GM18519 (cell line): ENCODE measurements around the gene IGF2R.

Experiments used
- ATAC-seq: cut with Tn5 transposase; IDR thresholded peaks from one replicate; pipeline ENCODE4 v1.9.1; 2021; ENCODE audit warnings: mild to moderate bottlenecking, moderate library complexity; ENCODE audit not compliant: unreplicated experiment, low FRiP score

IGF2R gene

DNA sequence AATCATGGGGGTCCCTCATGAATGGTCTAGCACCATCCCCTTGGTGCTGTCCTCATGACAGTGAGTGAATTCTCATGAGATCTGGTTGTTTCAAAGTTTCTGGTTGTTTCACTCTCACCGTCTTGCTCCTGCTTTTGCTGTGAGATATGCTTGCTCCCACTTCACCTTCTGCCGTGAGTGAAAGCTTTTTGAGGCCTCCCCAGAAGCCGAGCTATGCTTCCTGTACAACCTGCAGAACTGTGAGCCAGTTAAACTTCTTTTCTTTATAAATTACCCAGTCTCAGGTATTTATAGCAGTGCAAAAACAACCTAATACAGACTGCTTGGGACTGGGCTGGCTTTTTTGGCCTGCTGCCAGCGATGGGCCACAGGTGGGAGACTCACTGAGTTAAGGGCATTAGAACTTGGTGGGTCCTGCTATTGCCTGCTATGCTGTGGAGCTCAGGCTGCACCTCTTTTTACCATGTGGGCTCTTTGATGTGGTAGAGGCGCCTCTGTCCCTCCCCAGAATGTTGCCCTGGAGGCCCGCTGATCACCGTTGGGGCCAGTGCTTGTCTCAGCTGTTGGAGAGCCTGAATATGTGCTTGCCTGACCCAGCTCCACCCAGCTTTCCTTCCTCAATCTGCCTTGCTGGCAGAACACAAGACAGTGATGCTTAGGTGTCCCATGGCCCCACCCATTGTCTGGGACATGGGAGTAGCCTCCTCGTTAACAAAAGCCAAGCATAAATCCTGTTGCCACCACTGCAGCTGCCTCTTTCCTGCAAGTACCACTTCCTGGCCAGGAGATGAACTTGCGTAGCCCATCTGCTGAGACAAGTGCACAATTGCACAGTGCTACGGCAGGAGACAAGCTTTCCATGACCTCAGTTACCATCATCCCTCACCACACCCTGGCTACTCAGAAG, 47.1 kb downstream of the IGF2R start:
- no peak for ATAC-seq

DNA sequence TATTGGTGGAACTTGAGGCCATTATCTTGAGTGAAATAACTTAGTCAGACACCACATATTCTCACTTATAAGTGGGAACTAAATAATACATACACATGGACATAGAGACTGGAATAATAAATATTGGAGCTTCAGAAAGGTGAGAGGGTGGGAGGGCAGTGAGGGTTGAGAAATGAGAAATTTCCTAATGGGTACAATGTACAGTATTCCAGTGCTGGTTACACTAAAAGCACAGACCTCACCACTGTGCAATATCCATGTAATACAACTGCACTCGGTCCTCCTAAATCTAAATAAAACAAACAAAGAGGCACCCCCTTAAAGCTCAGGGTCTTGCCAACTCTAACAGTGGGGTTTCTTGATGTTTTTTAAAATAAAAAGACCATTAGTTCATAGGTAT, 53.2 kb downstream of the IGF2R start:
- no peak for ATAC-seq

DNA sequence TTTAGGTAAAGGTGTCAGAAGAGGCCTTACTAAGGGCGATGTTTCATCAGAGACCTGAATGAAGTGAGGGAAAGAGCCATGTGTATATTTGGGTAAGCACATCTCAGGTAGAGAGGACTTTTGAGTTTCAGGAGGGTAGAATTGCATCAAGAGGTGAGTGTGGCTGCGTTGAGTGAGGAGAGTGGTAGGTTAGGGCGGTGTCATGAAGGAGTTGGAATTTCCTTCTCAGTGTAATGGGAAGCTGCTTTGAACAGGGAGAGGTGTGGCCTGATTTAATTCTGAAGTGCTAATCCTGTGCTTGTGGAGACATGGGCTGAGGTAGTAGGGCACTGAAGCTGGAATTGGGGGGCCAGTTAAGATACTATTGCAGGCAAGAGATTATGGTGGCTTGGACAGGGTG, 53.9 kb downstream of the IGF2R start:
- ATAC-seq, result no peak

DNA sequence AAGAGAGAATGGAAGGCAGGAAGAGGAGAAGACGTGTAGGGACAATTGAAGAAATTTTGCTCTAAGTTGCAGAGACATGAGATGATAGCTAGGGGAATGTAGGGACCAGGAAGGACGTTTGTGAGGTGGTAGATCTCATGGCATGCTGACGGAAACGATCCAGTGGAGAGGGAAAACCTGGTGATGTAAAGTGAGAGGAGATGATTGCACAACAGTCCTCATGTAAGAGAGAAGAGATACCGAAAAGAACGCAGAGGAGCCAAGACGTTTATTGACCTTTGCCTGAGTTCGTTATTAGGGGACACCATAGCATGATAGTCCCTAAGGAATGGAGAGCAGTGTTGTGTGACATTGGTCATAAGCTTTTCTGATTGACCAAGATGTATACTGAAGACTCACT, 55.3 kb downstream of the IGF2R start:
- ATAC-seq, result no peak

DNA sequence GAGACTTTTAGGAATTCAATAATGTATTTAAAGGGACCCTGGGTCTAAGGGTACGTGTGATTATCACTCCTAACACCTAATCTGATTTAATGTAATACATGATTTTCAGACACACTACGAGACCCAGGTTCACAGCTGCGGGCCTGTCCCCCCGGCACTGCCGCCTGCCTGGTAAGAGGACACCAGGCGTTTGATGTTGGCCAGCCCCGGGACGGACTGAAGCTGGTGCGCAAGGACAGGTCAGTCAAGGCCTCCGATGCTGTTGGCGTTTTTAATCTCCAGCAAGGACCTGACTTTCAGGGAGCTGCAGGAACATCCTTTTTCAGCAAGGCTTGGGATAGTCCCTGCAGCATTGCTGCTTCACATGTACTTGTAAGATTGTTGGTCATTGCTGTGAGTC, 58.2 kb downstream of the IGF2R start:
- ATAC-seq, result no peak

DNA sequence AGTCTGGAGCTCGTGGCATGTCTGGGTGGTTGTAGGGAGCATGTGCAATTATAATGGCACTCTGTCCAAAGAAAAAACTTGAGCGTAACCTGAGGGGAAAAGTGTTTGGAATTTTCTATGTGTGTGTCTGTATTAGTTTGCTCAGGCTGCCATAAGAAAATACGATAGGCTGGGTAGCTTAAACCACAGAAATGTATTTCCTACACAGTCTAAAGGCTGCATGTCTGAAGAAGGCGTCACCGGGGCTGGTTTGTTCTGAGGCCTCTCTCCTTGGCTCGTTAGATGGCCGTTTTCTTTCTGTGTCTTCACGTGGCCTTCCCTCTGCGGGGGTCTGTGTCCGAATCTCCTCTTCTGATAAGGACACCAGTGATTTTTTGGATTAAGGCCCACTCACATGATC, 59.0 kb downstream of the IGF2R start:
- no peak for ATAC-seq

DNA sequence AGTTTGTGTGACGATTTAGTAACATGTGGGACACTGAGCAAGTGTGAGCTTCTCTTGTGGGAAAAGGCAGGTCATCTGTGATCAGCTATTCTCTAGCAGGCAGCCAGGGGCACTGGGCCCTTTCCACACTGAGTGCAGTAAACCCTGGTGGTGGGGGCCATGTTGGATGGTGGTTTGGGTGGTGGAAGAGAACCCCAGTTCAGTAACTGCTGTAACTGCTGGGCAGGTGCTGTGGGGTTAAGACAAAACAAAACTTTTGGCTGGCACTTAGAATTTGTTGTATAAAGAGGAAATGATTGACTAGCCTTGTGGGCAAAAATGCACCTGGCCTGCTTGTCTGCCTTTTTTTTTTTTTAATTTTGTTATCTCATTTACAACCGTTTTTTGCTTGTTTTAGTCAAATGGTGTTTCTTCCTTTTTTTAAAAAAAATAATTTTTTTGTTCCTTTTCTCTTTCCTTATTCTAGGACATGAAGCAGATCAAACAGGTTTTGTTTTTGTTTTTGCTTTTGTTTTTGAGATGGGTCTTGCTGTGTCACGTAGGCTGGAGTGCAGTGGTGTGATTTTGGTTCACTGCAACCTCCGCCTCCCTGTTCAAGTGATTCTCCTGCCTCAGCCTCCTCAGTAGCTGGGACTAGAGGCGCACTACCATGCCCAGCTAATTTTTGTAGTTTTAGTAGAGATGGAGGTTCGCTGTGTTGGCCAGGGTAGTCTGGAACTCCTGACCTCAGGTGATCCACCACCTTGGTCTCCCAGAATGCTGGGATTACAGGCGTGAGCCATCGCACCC, 59.8 kb downstream of the IGF2R start:
- ATAC-seq, result no peak

DNA sequence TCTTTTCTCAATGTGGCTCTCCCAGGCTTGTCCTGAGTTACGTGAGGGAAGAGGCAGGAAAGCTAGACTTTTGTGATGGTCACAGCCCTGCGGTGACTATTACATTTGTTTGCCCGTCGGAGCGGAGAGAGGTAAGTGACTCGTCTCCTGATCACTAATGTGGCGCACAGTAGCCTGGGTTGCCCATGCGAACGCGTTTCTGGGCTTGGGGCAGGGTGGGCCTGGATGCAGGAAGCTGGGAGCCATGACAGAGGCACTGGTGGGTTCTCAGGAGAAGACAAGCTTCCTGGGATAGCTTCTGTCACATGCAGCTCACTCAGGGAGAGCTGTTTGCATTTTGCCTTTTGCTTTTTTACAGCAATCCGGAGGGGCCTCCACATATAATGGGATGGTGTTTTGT, 60.6 kb downstream of the IGF2R start:
- ATAC-seq, result no peak

DNA sequence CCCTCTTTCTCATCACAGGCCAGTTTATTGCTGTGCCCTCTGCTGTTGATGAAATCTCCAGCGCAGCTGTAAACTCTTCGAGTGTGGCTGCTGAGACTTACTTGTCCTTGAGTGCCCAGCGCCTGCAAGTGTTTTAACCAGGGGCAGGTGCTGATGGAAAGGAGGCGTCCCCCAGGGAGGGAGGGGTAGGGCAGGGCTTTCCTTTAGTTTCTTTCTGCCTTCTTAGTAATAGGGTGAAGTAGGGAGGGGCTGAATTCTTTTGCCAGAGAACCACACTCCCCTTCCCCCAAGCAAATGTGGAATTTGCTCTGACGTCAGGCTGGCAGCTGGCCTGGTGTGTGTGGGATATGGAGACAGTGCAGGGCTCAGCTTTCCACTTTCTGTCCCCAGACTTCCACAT, 61.2 kb downstream of the IGF2R start:
- no peak for ATAC-seq

DNA sequence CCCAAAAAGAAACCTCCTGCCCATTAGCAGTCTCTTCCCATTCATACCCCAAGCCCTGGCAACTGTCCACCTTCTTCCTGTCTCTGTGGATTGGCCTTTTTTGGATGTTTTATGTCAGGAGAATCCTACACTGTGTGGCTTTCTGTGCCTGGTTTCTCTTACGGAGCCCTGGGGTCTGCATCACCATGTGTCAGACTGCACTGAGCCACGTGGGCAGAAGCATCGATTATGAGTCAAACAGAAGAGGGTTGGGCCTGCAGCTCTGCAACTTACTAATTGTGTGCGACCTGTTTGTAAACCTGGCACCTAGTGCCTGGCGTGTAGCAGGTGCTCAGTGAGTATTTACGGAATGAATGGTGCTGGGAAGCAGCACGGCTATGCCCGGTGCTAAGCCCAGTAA, 62.6 kb downstream of the IGF2R start:
- no peak for ATAC-seq

DNA sequence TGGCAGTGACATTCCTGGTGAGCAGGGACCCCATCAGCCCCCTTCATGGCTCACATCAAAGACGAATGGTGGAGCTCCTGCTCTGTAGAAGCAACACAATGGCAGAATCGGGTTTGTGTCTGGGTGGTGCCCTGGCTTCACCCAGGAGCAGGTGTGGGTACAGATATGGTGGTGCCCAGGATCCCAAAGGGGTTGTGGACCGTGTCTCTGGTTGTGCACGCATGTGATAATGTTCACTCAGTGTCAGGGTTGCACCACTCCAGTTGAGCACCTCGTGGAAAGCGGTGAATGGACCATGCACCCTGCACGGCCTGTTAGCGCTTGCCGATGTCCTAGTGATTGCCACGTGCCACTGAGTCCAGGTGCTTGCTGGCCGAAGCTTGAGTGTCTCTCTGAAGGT, 63.0 kb downstream of the IGF2R start:
- ATAC-seq, result no peak

DNA sequence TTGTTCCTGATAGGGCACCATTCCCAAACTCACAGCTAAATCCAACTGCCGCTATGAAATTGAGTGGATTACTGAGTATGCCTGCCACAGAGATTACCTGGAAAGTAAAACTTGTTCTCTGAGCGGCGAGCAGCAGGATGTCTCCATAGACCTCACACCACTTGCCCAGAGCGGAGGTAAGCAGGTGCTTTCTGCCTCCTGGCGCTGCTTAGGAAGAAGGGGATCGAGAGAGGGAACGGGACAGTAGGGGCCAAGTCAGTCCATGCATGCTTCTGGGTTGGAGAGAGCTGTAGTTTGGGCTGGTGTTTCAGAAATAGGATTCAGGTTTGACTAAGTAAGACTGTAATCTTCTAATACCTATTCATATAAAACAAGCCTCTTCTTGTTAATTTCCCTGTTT, 63.7 kb downstream of the IGF2R start:
- ATAC-seq, result no peak

DNA sequence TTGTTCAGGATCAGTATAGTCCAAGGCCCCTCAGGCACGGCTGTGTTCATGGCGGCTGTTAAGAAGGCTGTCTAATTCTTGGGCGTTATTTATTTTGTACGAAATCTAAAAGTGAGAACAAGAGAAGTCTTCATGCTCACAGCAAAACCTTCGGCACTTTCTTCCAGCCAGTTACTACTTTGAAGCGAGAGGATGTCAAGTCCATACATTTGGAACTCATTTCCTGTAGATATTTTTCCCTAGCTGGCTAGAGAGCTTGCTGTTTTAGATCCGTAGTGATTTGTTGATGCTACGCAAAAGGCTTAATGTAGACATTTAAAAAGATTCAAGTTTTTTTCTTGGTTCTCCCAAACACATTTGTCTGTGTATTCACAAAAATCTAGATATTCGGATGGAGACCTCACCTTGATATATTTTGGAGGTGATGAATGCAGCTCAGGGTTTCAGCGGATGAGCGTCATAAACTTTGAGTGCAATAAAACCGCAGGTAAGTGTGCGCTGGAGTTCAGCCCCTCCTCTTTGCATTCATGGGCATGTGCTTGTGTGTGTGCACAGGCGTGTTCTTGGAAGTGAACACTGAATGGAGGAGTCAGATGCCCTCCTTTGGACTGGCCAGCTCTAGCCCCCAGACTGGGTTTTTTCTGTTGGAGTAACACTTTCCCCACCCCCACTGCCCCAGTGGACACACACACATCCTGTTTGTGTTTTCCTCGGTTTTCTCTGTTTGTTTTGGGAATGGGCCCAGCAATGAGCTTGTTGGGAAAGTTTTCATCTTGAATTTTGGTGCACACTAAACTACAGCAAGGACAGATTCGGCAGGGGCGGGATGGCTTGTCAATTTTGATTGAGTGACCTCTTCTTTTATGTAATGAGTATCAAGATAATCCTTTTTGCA, 65.4 kb downstream of the IGF2R start:
- no peak for ATAC-seq

DNA sequence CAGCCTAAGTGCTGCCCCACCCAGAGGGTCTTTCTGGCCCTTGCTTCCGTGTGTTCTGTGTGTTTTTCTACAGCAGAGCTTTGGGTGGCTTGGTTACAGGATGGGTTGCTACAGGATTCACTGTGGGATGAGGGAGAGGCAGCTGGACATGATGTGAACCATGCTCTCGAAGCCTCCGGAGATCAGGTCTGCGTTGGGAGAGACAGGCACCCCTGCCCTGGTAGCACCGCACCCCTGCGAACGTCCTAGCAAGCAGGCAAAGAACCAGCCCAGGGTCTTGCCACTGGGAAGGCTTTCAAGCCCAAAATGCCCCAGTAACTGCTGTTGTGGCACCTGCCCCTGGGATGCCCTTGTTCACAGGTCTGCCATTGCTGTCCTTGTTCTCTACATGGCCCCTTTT, 66.4 kb downstream of the IGF2R start:
- no peak for ATAC-seq

DNA sequence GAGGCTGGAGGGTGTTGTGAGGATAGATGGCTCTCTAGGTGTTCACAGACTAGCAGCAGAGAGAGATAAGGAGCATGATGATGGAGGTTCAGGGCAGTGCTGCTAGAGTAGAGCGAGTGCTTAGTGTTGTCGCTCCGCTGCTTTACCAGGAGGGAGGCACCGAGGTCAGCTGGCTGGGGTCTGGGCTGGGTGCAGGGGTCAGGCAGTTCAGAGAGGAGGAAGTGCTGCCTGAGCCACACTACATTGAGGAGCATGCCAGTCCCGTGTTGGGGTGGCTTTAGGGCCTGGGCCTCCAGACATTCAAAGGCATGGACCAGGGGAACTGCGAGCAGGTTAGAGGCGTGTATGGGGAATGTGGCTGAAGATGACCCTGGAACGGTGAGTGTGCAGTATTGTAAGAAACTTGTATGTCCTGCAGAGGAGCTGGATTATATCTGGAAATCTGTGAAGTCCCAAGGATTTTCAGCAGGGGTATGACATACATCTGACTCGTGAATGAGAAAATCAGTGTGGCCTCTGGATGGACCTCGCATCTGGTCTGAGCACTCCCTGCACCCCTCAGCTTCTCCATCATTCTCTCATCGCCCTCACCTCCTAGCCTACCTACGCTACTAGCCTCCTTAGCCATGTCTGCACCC, 66.9 kb downstream of the IGF2R start:
- no peak for ATAC-seq

DNA sequence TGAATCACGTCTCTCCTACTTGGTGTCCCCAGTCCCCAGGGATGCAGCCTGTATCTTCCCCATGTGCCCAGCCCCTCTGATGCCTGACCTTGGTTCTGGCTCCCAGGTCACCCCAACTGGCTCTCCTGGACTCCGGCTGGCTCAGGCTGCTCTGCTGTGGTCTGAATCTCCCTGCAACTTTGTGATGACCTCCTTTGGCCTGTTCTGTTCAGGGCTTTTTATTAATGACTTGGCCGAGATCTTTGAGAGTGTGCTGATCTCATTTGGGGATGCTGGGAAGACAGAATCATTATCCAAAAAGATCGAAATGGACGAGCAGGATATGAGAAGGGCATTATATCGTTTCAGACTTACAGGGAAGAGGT, 67.4 kb downstream of the IGF2R start:
- no peak for ATAC-seq

DNA sequence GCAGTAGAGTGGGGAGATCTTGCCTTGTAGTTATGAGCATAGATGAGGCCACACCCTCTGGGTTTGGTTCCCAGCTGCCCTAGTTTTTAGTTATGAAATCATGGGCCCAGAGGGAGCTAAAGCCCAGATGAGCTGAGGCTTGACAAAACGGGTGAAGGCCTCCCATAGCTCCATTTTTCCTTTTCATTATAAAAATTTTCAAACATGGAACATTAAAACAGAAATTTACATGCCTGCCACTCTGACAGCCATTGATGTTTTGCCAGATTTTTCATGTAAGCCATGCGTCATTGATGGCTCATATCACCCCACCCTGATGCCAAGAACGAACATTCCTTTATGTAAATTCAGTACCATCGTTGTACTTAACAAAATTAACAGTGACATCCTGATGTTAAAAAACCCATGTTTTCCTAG, 67.9 kb downstream of the IGF2R start:
- ATAC-seq, result no peak

DNA sequence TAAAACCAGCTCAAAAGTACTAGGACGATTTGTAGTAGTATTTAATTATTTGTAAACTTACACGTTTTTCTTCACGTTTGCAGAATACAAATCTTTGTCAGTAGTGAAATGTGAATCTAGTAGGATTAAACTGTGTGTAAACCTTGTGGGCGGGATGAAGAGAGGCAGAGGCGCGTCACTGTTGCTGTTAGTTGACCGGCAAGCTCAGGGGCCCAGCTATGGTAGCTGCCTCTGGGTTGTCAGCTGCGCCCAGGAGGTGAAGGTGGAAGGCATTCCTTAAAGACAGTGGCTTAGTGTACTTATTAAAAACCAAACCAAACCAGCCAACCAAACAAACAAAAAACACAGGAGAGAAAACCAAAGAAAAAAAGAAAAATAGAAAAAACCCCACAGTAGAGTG, 69.6 kb downstream of the IGF2R start:
- ATAC-seq, result no peak

DNA sequence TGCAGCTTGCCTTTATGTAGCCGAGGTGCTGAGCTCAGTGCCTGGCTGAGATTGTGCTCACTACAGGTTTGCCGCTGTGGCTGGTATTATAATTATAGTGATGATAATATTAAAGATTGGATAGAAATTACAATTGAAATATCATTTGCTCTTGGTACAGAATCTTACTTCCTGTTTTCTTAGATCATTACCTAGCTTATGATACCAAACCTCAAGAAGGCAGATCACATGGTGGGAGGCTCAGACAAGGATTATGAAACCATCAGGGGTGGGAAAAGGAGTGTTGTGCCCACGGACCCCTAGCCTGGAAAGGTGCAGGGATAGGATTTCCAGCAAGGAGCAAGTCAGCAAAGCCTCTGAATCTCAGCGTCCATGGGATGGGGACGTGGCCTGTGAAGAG, 70.6 kb downstream of the IGF2R start:
- ATAC-seq, result no peak

DNA sequence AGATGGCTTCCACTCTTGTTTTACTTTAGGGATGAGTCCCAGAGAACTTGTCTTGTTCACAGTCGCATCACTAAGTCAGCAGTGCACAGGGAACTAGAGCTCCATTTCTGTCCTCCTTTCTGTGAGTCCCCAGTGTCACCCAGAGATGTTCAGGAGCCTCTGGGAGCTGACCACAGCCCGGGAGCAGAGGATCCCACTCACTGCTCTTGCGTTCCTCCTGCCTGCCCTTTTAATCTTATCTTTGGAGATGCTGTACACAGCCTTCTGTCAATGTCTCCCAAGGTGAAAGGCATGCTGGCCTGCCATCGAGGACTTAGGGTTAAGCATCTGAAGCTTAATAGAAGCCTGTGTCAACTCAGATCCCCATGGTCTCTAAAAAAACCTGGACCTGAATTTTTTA, 71.2 kb downstream of the IGF2R start:
- ATAC-seq, result no peak
